Right renal pelvis (tissue), 4 donors: Measurements from ENCODE around the gene CDA. TPM values are rescaled to one million over a fixed set of nuclear protein-coding genes. Genes with fewer than 3 reads are reported as not detected.

ENCODE experiments used
- DNase-seq, 4 donors: peaks; one replicate each; pipeline ENCODE4 v3.0.0-alpha.2; 2013; ENCODE audit warnings: low read depth in 4 of 4, low spot score in 3 of 4, missing footprints in 1 of 4
- polyA plus RNA-seq, 4 donors: library from polyadenylated mRNA; unstranded; fragments of 120-200 nt; gene quantifications; one replicate each; pipeline ENCODE4 v1.2.1, GENCODE V29; 2013; ENCODE audit not compliant: insufficient read length in 4 of 4

Gene CDA
- polyA plus RNA-seq, 4 donors: 5.4 to 6.8 (median 6.6) TPM

GRCh38 chr1:20614131-20614579 lies 25.3 kb downstream of the CDA start:
- DNase-seq: no peak

DNA sequence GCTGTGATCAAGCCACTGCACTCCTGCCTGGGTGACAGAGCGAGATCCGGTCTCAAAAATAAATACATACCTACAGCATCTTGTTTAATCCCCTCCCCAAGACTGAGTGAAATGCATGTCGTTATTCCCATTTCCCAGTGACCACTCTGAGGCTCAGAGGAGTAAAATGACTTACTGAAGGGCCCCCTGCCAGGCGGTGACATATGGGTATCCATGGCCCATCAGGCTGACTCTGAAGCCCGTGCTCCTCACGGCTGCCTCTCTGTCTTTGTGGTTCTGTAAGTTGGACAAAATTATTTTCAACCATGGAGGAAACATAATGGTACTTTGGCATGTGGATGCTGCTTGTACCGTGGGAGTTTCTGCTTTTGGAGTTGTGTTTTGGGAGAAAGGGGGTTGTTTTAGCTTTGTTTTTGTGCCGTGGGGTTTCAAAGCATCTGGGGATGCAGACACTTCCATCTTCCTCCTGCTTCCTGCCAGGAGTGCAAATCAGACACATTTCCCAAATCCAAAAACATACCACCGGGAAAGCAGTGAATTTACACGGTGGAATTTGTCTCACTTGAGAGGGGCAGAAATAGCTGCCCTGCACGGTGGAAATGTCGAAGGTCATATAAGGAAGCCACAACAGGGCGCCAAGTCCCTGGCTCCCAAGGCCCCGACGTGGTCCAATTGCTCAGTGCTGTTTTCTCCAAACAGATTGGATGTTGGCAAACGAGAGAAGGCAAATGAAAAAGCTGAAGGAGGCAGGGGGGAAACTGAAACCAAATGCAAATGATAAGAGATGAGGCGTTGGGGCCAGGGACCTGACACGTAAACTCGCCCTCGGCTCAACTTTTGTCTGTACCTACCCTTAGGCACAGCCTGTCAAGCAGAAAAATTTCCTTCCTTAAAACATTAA lies 27.3 kb downstream of the CDA start:
- no peak for DNase-seq

GRCh38 chr1:20616847-20617487 lies 28.1 kb downstream of the CDA start:
- no peak for DNase-seq

DNA sequence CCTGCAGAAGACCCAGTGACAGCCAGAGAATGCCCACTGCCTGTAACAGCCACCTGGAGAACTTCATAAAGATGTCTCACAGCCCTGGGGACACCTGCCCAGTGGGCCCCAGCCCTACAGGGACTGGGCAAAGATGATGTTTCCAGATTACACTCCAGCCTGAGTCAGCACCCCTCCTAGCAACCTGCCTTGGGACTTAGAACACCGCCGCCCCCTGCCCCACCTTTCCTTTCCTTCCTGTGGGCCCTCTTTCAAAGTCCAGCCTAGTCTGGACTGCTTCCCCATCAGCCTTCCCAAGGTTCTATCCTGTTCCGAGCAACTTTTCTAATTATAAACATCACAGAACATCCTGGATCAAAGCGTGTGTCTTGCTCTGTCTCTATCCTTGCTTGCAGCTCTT lies 29.7 kb downstream of the CDA start:
- DNase-seq: no peak

DNA sequence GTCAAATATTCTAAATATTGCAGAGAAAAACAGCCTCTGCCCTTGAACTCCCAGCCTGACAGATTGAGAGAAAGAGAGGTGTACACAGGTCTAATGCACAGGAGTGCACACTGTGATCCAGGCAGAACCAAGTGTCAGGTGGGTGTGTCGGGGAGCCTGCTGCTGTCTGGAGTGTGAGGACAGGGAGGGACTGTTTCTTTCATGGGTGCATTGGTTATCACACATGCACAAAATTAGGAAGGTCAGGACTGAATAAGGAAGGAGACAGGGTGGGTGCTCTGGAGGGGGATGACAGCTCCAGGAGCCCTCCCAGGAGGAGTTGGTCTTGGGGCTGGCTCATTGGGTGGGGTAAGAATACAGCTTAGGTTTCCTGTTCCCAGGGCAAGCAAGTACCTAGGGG lies 31.1 kb downstream of the CDA start:
- no peak for DNase-seq

DNA sequence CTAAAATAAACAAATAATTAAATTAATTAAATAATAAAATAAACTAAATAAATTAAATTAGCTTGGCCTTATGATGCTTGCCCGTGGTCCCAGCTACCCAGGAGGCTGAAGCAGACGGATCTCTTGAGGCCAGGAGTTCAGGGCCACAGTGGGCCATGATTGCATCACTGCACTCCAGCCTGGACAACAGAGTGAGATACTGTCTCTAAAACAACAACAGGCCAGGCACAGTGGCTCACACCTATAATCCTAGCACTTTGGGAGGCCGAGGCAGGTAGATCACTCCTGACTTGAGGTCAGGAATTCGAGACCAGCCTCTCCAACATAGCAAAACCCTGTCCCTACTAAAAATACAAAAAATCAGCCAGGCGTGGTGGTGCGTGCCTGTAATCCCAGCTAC lies 32.1 kb downstream of the CDA start:
- no peak for DNase-seq

DNA sequence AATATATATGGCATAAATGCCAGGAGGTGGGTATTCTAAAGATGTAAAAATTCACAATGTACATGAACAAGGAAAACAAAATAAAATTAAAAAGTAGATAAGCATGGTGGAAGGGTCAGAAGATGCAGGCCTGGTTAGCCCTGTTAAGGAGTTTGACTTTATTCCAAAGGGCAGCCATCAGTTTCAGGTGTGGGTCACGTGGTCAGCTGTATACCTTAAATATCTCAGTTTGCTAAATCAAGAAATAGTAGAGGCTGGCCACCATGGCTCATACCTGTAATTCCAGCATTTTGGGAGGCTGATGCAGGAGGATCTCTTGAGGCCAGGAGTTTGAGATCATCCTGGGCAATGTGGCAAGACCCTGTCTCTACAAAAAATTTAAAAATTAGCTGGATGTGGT lies 35.8 kb downstream of the CDA start:
- no peak for DNase-seq

DNA sequence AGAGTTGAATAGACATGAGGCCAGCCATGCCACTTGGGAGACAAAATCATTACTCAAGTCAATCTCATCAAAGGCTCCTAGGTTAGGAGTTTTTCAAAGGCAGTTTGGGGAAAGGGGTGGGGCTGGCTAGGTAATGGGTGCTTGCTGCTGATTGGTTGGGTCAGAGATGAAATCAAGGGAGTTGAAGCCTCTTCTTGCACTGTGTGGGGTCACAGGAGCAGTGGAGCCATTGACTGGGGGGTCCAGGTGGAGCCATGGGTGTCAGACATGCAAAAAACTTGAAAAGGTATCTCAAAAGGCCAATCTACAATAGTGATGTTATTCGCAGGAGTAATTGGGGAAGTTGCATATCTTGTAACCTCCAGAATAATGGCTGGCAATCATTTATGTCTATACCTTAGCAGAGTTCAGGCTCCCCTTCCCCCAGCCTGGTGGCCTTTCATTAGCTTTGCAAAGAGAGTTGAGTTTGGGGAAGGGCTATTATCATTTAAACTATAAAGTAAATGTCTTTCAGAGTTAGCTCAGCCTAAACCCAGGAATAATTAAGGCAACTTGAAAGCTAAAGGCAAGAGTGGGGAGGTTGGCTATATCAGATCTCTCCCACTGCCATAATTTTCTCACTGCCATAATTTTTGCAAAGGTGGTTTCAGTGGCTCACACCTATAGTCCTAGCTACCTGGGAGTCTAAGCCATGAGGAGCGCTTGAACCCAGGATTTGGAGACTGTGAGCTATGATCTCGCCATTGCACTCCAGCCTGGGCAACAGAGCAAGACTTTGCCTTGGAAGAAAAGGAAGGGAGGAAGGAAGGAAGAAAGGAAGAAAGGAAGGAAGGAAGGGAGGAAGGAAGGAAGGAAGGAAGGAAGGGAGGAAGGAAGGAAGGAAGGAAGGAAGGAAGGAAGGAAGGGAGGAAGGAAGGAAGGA lies 36.5 kb downstream of the CDA start:
- DNase-seq: no peak

DNA sequence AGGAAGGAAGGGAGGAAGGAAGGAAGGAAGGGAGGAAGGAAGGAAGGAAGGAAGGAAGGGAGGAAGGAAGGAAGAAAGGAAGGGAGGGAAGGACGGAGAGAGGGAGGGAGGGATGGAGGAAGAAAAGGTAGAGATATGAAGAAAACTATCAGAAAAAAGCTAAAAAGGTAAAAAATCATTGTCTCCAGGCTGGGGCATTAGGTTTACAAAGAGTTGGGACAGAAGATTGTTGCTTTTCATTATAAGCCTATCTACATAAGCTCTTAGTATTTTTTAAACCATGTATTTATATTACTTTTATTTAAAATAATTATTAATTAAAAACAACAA lies 37.2 kb downstream of the CDA start:
- no peak for DNase-seq

DNA sequence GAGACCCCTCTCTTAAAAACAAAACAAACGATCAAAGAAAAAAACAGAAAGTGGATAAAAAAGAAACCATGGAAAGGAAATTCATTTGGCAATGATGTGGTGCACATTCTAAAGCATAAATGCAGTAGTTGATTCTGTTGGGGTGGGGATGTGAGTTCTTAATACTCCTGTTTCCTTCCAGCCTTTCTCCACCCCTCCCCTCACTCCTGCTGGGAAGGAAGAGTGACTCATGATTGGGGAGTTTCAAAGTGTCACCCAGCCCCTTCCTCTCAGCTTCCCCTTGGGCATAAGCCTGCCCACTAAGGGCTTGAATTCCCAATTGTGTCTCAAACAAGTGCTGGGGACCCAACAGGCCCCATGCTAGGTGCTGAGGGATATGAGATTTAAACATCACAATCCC lies 37.6 kb downstream of the CDA start:
- DNase-seq: no peak

GRCh38 chr1:20630729-20631128 lies 41.8 kb downstream of the CDA start:
- DNase-seq: no peak

DNA sequence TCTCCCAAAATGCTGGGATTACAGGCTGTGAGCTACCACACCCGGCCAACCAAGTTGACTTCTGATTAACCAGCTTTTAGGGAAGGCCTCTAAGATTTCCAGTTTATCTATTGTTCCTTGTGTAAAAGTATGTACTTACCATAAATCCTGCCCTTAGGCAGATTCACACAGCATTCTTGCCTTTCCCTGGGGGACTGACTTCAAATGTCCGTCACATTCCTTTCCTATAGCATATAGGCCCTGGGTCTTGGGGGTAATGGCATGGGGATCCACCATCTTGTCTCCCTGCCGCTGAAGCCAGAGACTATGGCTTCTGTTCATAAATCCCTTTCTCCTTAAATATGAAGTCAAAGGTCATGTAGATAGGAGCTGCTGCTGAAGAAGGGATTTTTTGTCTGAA lies 43.5 kb downstream of the CDA start:
- no peak for DNase-seq

DNA sequence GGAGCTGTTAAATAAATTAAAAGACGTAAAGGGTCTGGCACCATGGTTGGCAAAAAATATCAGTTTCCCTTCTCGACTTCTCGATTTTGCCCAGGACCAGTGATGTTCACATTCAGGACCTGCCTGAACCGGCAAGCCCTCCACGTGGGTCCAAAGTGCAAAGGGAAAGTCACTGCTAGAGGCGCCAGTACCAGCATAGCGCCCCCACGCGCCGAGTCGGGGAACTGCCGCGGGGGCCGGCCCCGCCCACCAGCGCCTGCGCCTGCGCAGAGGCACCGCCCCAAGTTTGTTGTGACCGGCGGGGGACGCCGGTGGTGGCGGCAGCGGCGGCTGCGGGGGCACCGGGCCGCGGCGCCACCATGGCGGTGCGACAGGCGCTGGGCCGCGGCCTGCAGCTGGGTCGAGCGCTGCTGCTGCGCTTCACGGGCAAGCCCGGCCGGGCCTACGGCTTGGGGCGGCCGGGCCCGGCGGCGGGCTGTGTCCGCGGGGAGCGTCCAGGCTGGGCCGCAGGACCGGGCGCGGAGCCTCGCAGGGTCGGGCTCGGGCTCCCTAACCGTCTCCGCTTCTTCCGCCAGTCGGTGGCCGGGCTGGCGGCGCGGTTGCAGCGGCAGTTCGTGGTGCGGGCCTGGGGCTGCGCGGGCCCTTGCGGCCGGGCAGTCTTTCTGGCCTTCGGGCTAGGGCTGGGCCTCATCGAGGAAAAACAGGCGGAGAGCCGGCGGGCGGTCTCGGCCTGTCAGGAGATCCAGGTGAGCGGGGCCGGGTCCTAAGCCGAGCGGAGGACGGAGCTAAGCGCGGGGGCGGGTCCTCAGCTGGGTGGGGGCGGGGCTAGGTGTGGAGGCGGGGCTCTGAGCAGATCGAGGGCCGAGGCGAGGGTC lies 44.5 kb downstream of the CDA start, which contains the start of gene PINK1:
PINK1 (plus strand) TSS at position 269 of the 875 bp plus-strand sequence; CDS start at position 360, 91 bp downstream.
- DNase-seq: peak; percentile 56 to 65 (median 64)

DNA sequence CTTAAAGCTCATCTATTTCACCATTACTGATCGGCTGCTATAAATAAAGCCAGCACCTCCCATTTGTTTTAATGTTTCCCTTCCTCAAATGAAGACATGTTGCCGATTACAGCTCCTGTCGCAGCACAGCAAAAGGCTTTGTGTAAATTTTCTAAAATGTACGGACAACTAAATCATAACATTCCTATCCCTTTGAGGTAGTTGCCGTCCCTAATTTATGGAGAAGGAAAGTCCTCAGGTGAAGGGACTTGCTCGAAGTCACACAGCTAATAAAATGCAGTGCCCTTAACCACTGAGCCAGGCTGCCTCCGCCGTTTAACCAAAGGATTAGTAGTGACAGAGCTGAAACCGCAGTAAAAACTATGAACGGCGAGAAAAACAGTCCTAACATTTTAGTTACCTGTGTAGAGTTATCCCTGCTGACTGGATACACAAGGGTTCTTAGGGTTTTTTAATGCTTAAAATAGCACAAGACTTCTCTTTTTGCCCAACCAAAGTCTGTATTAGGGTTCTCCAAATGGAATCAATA lies 45.2 kb downstream of the CDA start:
- peak in 1 of 4 donors; percentile 4 for DNase-seq

DNA sequence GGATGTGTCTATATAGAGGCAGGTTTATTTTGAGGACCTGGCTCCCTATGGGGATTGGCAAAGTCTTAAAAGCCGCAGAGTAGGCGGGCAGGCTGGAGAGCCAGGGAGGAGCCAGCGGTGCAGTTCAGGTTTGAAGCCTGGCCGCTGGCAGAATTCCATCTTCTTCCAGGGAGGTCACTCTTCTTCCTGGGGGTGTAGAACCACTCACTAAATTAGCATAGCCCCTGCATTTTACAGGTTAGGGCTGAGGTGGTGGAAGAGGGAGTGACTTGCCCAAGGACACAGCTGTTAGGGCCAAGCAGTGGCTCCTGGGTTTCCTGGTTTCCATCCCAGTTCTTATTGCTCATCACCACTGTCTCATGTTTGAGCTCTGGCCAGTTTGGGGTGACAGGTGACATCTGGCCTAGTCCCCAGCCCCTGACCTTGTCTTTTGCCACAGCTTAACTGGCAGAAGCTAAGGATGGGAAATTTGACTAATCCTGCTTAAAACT lies 45.7 kb downstream of the CDA start:
- DNase-seq: peak in 1 of 4 donors; percentile 12

DNA sequence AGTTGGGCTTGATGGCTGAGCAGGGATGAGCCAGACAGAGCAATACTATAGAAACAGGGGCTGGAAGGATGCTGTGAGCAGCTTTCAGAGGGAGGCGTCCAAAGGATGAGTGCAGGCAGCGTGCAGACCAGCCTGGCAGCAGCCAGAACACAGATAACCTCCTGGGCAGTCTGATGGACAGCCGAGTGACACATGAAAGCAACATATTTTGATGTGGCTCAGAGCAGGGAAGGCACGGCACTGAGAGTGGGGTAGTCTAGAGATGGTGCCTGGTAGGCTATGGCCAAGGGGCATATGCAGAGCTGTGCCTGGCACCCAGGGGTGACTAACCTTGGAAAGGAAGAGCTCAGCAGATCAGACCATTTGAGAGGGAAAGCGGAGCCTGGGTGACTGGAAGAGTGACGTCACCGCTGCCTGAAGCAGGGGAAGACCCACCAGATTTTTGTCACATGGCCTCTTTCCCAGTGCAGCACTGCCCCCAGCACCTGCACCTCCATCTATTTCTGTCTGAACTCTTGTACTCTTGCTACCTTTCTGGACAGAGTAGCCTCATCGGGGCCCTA lies 48.0 kb downstream of the CDA start:
- no peak for DNase-seq

GRCh38 chr1:20640183-20640597 lies 51.3 kb downstream of the CDA start:
- DNase-seq: peak in 1 of 4 donors; percentile 31

- no peak for DNase-seq
Observed at GRCh38 chr1:20641975-20642374, 53.1 kb downstream of the CDA start.

GRCh38 chr1:20643080-20643479 lies 54.2 kb downstream of the CDA start:
- no peak for DNase-seq
